ENCODE measurements around the gene HOXD12.
A peak's percentile ranks its signal among the peaks of the same experiment; 100 is the strongest.

Gene HOXD12

GRCh38 chr2:176130957-176131847 is 31.6 kb downstream of the HOXD12 start:
- DNase-seq (ENCODE audit: low spot score), result no peak

GRCh38 chr2:176131848-176132158 is 32.2 kb downstream of the HOXD12 start:
- no peak for DNase-seq (ENCODE audit: low spot score)

- no peak for DNase-seq (ENCODE audit: low spot score)
Observed at GRCh38 chr2:176132205-176133171, 32.9 kb downstream of the HOXD12 start.

GRCh38 chr2:176133389-176133788 is 33.8 kb downstream of the HOXD12 start:
- no peak for DNase-seq (ENCODE audit: low spot score)

- no peak for DNase-seq (ENCODE audit: low spot score)
Observed at GRCh38 chr2:176134035-176134434, 34.4 kb downstream of the HOXD12 start.

GRCh38 chr2:176135035-176135440 is 35.4 kb downstream of the HOXD12 start:
- no peak for DNase-seq (ENCODE audit: low spot score)

GRCh38 chr2:176136374-176137251 is 37.0 kb downstream of the HOXD12 start:
- DNase-seq (ENCODE audit: low spot score), result no peak

GRCh38 chr2:176137252-176137580 is 37.6 kb downstream of the HOXD12 start:
- no peak for DNase-seq (ENCODE audit: low spot score)

GRCh38 chr2:176137906-176138305 is 38.3 kb downstream of the HOXD12 start:
- DNase-seq (ENCODE audit: low spot score), result no peak

GRCh38 chr2:176138526-176138922 is 38.9 kb downstream of the HOXD12 start:
- no peak for DNase-seq (ENCODE audit: low spot score)

- no peak for DNase-seq (ENCODE audit: low spot score)
Observed at GRCh38 chr2:176138923-176139660, 39.5 kb downstream of the HOXD12 start.

GRCh38 chr2:176139661-176140512 is 40.3 kb downstream of the HOXD12 start:
- DNase-seq (ENCODE audit: low spot score), result no peak

GRCh38 chr2:176140513-176141317 is 41.1 kb downstream of the HOXD12 start:
- peak; percentile 89 for DNase-seq (ENCODE audit: low spot score)

GRCh38 chr2:176142281-176142680 is 42.7 kb downstream of the HOXD12 start:
- no peak for DNase-seq (ENCODE audit: low spot score)

GRCh38 chr2:176145085-176145969 is 45.7 kb downstream of the HOXD12 start:
- DNase-seq (ENCODE audit: low spot score), result no peak

- no peak for DNase-seq (ENCODE audit: low spot score)
Observed at GRCh38 chr2:176146101-176146500, 46.5 kb downstream of the HOXD12 start.

- no peak for DNase-seq (ENCODE audit: low spot score)
Observed at GRCh38 chr2:176146645-176147044, 47.0 kb downstream of the HOXD12 start.

GRCh38 chr2:176147210-176147799 is 47.7 kb downstream of the HOXD12 start:
- no peak for DNase-seq (ENCODE audit: low spot score)
